NCI-H524 treated with DMSO at 0.1 percent for 48 hours (cell line): ENCODE results near the gene LRGUK.
A peak's percentile ranks its signal among the peaks of the same experiment; 100 is the strongest.
"Not testable (repeated sequence)": the region's sequence is repeated elsewhere in the genome, so short reads cannot be mapped to it uniquely, and the experiment has no call there.

ENCODE experiments used
- DNase-seq: peaks from one replicate; lab custom pipeline; 2025; lab: John Stamatoyannopoulos, UW

LRGUK gene

GRCh38 chr7:134126966-134127848 is at the start of gene LRGUK:
Gene LRGUK, plus strand, starts transcription at chr7:134127340. Its CDS starts 28 bp downstream, at chr7:134127368.
- DNase-seq = peak; percentile 29

GRCh38 chr7:134077560-134077959 is 49.6 kb upstream of the LRGUK start:
- not testable (repeated sequence) for DNase-seq

- DNase-seq = no peak
Measured at GRCh38 chr7:134078991-134079390, 48.1 kb upstream of the LRGUK start.

- DNase-seq = no peak
Measured at GRCh38 chr7:134081695-134082094, 45.4 kb upstream of the LRGUK start.

GRCh38 chr7:134083766-134084487 is 43.2 kb upstream of the LRGUK start:
- no peak for DNase-seq

GRCh38 chr7:134084488-134085144 is 42.5 kb upstream of the LRGUK start:
- DNase-seq = no peak

- no peak for DNase-seq
Measured at GRCh38 chr7:134085311-134085710, 41.8 kb upstream of the LRGUK start.

GRCh38 chr7:134086998-134087735 is 40.0 kb upstream of the LRGUK start:
- no peak for DNase-seq

GRCh38 chr7:134088199-134088598 is 38.9 kb upstream of the LRGUK start:
- DNase-seq = no peak

- no peak for DNase-seq
Measured at GRCh38 chr7:134089446-134089845, 37.7 kb upstream of the LRGUK start.

- DNase-seq = no peak
Measured at GRCh38 chr7:134098072-134098471, 29.1 kb upstream of the LRGUK start.

- DNase-seq = peak; percentile 46
Measured at GRCh38 chr7:134101716-134102115, 25.4 kb upstream of the LRGUK start.

- DNase-seq = no peak
Measured at GRCh38 chr7:134104166-134104565, 23.0 kb upstream of the LRGUK start.

GRCh38 chr7:134105841-134106240 is 21.3 kb upstream of the LRGUK start:
- DNase-seq = no peak

- DNase-seq = no peak
Measured at GRCh38 chr7:134108802-134109201, 18.3 kb upstream of the LRGUK start.

- no peak for DNase-seq
Measured at GRCh38 chr7:134113655-134114054, 13.5 kb upstream of the LRGUK start.

- no peak for DNase-seq
Measured at GRCh38 chr7:134114992-134115391, 12.1 kb upstream of the LRGUK start.

- no peak for DNase-seq
Measured at GRCh38 chr7:134120405-134120804, 6.7 kb upstream of the LRGUK start.

GRCh38 chr7:134121632-134122139 is 5.5 kb upstream of the LRGUK start:
- no peak for DNase-seq

GRCh38 chr7:134122980-134123379 is 4.2 kb upstream of the LRGUK start:
- no peak for DNase-seq

GRCh38 chr7:134126146-134126545 is 994 bp upstream of the LRGUK start:
- DNase-seq = no peak

GRCh38 chr7:134126596-134126965 is 559 bp upstream of the LRGUK start:
- no peak for DNase-seq
